NB4 (cell line): ENCODE measurements around the gene CFLAR.
"Not testable (repeated sequence)": the region's sequence is repeated elsewhere in the genome, so short reads cannot be mapped to it uniquely, and the experiment has no call there.

Experiments
- DNase-seq: peaks from one replicate; pipeline ENCODE4 v3.0.0; 2010; ENCODE audit warnings: low read depth
- H3K4me3 ChIP-seq: one replicate; pipeline ENCODE4 v1.5.1; 2011; ENCODE audit warnings: mild to moderate bottlenecking, low read depth, low read length, moderate library complexity
- CTCF ChIP-seq: IDR thresholded peaks from one replicate; pipeline ENCODE4 v1.5.1; 2012; ENCODE audit warnings: low read depth, low read length
- MAX ChIP-seq: IDR thresholded peaks from 2 replicates; pipeline ENCODE4 v1.6.1; 2011; ENCODE audit warnings: low read depth, low read length
- MYC ChIP-seq: IDR thresholded peaks from 2 replicates; pipeline ENCODE4 v1.6.1; 2011; ENCODE audit warnings: low read depth, low read length
- POLR2A ChIP-seq: IDR thresholded peaks from 2 replicates; pipeline ENCODE4 v1.6.1; 2011; ENCODE audit warnings: mild to moderate bottlenecking; ENCODE audit not compliant: insufficient read length; ENCODE audit errors: extremely low read depth

CFLAR gene

GRCh38 chr2:201183365-201183727 is 67.4 kb downstream of the CFLAR start:
- H3K4me3 ChIP-seq, result peak overlapping the region; percentile 78
- TF ChIP-seq MAX, result no peak
- TF ChIP-seq MYC, result no peak
- no peak for TF ChIP-seq POLR2A
- no peak for TF ChIP-seq CTCF
- no peak for DNase-seq

GRCh38 chr2:201183835-201184234 is 67.9 kb downstream of the CFLAR start:
- peak; percentile 54 for DNase-seq
- peak overlapping the region; percentile 78 for H3K4me3 ChIP-seq

GRCh38 chr2:201184248-201184647 is 68.3 kb downstream of the CFLAR start:
- peak overlapping the region; percentile 78 for H3K4me3 ChIP-seq
- DNase-seq, result not testable (repeated sequence)

- no peak overlapping the region for H3K4me3 ChIP-seq
- TF ChIP-seq CTCF, result no peak
- TF ChIP-seq MYC, result no peak
- no peak for TF ChIP-seq POLR2A
- no peak for TF ChIP-seq MAX
- peak; percentile 34 for DNase-seq
These were observed 69.9 kb downstream of the CFLAR start for GRCh38 chr2:201185863-201186262.

GRCh38 chr2:201186982-201187381 is 71.0 kb downstream of the CFLAR start:
- no peak overlapping the region for H3K4me3 ChIP-seq
- TF ChIP-seq MAX (no peak), MYC (no peak), CTCF (no peak)
- DNase-seq, result no peak

GRCh38 chr2:201188449-201188848 is 72.5 kb downstream of the CFLAR start:
- TF ChIP-seq MAX (no peak), MYC (no peak), CTCF (no peak), POLR2A (no peak)
- H3K4me3 ChIP-seq, result no peak overlapping the region
- DNase-seq, result no peak

- DNase-seq, result peak; percentile 67
- no peak overlapping the region for H3K4me3 ChIP-seq
- TF ChIP-seq MYC (no peak), POLR2A (no peak), MAX (no peak), CTCF (no peak)
These were observed 75.3 kb downstream of the CFLAR start for GRCh38 chr2:201191132-201191875.
